Stimulated activated CD4-positive, alpha-beta T cell treated with anti-CD3 and anti-CD28 coated beads, Interleukin-15, amount 100 ng/mL, for 48 hours (primary cell): ENCODE data around the gene SND1.

Source experiments
- DNase-seq, 2 donors: peaks; one replicate each; pipeline ENCODE4 v3.0.0-alpha.2; 2020; ENCODE audit warnings: low read depth in 2 of 2

Gene SND1

DNA sequence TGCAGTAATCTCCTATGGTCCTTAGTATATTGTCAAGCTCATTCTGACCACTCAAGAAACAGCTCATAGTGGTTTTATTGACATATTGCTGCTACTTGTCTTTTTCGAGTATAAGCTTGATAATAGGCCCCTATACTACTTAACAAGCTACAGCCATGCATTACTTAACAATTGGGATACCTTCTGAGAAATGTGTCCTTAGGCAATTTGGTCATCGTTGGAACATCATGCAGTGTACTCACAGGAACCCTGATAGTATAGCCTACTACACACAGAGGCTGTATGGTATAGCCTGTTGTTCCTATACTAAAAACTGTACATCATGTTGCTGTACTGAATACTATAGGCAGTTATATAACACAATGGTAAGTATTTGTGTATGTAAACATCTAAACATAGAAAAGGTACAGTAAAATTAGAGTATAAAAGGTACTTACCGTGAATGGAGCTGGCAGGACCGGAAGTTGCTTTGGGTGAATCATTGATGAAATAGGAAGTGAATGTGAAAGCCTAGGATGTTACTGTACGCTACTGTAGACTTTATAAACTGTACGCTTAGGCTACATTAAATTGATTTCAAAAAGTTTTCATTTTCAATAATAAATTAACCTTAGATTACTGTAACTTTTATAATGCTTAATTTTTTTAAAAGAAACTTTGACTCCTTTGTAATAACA is 218.4 kb downstream of the SND1 start:
- no peak for DNase-seq

DNA sequence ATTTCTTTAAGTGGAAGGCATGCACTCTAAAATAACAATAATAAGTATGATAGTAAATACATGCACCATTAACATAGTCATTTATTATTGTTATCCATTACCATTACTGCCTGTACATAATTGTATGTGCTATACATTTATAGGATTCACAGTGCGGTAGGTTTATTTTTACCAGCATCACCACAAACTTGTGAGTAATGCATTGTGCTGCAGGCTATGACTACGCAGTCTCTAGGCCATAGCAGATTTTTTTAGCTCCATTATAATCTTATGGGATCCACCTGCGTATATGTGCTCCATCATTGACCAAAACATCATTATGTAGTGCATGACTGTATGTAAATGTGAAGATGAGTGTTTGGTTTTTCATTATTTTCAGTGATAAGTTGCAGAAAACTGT is 219.2 kb downstream of the SND1 start:
- no peak for DNase-seq

DNA sequence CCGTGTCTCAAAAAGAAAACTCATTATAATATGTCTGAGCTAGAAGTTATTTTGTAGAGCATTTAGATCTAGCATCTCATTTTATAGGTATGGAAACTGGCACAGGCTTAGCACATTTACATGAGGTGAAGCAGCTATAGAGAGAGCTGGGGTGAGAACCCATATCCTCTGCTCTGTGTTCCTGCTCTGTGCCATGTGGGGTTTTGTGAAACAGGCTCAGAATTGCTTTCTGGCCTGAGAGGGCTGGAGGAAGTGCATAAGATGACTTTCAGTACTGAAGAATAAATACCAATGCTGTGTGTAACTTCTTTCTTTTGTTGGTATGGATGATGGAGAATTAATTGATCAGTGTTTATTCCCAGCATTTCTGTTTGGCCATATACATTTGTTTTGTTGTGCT is 220.1 kb downstream of the SND1 start:
- no peak for DNase-seq

DNA sequence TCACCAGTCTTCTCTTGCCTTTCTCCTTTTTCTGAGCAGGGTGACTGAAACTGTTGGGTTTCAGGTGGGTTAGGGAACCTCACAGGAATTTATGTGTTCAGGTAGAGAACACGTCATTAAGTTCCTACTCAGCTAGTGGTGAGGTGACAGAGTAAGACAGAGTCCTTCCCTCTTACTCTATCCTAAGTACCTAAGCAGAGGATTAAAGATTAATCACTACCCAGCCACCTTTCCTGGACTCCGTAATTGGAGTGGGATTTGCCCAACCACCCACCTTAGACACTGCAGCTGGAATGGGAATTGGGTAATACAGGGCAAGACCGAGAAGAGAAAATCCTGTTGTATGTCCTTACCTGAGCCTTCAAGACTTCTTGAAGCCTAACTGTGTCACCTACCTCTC is 221.2 kb downstream of the SND1 start:
- DNase-seq = no peak

DNA sequence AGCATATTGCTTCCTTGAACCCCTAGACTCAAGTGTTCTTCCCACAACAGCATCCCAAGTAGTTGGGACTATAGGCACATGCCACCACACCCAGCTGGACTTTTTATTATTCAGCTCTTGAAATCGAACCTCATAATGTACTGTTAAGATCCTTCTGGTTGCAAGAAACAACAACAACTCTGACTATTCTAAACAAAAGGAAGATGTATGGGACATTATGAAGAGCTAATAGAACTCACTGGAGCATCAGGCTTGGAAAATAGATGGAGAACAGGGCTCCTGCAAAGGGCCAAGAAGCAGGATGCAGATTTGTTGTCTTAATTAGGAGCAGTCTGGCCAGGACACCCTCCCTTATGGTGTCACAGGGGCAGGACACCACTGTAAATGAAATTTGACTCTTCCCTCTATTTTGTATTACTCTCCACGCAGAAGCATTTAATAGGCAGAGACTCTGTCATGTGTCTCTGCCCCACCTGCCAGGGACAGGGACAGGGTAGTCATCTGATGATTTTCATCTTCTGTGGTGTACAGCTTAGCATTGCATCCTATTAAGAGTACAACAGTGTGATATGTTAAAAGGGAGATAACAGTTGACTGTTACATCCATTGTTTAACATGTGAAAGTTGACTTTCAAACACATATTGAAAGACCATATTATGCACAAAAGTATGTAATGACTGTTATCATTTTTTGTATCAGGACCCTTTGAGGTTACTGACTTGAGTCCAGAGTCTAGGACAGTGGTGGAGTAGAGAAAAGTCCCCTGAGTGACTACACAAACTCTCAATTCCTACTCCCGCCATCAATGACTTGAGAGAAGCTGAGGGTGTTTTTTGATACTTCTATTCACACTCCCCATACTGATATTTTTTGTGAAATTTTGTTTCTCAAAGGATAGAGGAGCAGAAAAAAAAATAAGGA is 222.0 kb downstream of the SND1 start:
- no peak for DNase-seq

DNA sequence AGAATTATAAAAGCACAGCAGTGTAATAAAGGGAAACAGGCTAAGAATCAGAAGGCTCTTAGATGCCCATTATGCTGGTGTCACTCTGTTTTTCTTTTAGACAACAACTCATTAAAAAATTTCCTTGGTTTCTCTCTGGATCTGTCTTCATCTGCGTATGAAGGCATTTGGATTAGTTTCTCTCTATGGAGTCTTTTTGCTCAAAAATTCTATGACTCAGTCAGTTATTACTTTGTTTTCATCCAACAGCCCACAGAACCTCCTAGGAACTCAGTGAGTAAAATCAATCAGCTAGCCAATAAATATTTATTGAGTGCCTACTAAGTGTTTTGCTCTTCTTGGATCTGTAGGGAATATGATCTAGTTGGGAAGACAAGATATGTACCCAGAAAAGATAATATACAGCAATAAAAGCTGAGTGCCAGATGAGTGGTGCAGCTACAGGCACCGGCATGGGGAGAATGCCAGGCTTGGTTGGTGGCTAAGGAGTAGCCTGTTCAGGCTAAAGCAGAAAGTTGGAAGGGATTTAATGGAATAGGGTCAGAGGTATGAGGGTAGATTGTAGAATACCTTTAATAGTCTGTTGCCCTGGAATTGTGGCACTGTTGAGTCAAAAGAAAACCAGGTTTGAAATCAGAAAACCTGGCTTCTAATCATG is 223.1 kb downstream of the SND1 start:
- no peak for DNase-seq

DNA sequence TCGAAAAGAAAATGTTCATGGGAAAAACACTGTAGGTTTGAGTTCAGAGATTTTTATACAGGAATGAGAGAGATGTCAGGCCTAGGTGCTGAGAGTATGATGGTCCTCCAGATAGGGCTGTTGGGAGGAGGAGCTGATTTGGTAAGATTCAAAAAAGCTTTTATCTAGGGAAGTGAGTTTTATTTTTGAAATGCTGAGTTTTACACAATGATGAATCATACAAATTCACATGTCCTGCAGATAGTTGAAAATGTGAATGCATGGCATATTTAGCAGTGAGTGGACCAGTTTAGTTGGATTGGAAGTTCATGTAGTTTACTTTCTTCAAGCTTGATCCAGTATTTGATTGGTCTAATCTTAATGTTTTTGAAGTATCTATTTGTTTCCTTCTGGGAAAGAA is 224.4 kb downstream of the SND1 start:
- DNase-seq = no peak

DNA sequence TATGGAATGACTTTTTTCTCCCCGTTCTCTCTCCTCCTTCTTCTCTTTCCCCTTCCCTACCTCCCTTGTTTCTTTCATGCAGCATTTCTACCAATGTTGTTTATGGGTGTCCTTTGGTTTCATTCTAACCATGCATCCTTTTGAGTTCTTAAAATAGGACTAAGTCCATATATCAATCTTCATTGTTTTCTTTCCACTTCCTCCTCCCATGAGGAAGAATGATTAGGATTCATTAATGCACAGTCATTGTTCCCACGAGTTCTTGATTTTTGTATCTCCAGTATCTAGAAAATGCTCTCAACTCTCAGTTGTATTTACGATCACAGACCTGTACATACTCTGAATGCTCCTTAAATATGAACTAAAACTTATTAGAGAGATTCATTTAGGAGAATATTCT is 226.0 kb downstream of the SND1 start:
- no peak for DNase-seq

DNA sequence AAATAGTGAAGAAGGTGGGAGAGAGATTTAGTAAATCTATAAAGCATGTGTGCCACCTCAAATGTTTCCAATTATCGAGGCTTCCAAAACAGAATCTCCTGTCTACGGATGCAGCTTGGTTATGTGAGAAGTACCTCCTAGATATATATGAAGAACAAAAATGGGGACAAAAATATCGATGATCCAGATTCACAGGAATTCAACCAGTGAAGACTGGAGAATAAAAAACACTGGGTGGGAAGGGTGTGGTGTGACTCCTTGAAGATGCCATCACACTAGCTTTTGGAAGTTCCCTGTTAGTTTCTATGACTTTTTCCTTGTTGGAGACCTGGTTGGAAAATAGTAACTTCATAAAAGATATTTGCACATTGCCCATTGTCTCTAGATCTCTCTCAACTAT is 226.8 kb downstream of the SND1 start:
- no peak for DNase-seq

DNA sequence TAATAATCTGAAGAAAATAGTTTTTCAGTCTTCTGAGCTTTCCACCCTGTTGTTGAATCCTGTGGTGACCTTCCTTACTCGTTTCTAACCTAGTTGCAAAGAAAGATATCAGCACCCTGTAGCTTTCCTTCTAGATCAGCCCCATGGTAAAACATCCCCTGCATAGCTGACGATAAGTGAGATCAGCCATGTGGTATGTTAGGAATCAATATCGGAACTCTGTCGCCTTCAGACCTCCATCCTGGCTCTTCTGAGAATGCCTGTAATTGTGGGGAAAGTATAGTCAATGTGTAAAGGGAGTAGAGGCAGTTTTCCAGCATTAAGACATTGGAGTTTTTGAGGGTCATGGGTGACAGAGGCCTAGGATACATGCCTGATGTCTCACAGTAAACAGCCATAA is 227.4 kb downstream of the SND1 start:
- no peak for DNase-seq

DNA sequence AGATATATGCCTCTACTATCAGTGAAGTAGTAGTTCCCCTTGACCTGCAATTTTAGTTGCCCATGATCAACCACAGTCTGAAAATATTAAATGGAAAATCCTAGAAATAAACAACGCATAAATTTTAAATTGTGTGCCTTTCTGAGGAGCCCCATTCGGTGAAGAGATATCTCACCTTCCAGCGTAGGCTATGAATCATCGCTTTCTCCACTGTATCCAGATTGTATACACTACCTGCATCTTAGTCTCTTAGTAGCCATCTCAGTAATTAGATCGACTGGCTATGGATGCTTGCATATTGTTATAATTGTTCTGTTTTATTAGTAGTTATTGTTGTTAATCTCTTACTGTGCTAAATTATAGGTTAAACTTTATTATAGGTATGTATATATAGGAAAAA is 227.9 kb downstream of the SND1 start:
- no peak for DNase-seq

DNA sequence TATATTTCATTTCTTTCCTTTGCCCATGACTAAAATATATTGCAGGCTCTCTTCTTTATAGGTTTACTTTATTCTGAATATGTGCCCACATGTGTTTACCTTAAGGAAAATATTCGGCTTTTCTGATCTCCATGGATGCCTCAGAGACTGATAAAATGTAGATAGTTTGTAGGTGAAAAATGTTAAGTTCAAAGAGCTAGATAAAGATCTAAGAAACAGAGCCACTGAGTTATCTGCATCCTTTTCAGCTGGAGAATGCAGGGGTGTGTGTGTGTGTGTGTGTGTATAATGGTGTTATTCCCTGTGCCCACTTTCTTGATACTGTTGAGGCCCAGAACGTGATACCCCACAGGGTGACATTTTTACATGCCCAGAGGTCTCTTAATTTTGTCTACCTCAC is 228.5 kb downstream of the SND1 start:
- DNase-seq = no peak

DNA sequence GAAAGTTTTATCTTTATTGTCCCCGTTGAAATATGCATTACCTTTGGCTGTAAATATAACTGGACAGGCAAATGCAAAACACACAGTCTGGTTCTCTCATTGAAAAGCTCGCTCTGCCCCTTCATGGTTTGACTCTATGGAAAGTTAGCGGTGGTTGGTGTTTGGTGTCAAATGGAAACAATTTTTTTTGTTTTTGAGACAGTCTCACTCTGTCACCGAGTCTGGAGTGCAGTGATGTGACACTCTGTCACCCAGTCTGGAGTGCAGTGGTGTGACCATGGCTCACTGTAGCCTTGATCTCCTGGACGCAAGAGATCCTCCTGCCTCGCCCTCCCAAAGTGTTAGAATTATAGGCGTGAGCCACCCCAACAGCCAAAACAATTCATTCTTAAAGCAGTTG is 229.6 kb downstream of the SND1 start:
- DNase-seq = no peak

DNA sequence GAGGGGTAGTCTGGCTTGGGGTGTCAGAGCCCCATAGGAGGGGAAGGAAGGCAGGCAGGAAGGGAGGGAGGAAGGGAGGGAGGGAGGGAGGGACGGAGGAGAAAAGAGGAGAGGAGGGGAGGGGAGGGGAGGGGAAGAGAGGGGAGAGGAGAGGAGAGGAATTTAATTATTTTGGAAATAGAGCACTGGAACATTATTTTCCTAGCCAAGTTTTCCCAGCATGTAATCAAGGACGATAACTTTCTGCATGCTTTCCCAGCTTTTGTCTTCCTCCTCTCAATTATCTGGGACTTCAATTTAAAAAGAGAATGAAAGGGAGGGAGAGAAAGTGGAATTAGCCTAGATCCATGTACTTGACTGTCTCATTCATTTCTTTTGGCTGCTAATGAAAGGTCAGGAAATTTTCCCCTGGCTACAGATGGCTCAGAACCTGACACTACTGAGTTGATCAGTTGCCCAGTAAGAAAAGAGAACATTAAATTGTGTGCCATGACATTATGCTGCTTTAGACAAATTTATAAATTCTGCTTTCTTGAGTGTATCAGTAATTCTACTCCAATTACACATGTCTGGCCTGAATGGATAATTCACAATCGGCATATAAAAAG is 230.4 kb downstream of the SND1 start:
- no peak for DNase-seq

DNA sequence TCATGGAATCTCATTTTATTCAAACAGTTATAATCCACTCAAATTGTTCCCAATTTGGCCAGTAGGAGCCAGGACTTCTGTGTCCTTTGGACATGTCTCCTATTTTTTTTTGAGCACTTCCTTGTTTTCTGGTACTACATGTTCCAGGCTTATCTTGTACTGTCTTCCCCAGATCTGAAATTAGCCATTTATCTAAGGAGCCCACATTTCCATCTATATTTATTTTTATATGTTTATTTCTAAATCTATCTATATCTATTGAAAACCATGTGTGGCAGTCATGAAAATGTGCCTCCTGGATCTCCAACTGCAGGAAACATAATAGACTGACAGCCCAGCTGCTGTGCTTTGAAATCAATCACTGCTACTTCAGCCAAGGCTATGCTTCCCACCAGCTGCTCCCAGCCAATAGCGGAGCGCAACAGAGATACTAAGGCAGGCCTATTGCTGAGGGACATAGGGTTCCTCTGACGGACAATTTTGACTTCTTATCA is 232.1 kb downstream of the SND1 start:
- DNase-seq = no peak

DNA sequence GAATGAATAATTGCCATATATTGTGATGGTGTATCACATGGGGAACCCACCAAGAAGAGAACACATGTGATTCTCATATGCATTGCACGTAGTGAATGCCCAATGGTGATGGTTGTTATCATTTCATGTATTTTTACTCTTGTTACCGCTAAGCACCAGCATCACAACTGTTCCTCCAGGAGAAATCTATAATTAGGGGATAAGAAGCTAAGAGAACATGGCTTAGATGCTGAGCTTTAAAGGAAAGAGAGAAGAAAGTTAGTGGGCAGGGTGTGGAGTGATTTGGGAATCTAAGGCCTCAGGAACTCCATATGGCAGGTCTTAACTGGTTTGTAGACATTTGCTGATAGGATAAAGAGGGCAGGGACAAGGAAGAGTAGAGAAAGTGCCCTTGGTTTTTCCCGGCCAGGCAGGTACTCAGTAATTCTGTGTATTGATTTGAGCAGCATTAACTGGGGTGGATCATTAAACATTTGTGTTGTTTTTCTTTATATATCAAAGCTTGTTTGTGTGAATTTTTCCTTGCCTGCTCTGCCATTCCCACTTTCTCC is 233.3 kb downstream of the SND1 start:
- no peak for DNase-seq

DNA sequence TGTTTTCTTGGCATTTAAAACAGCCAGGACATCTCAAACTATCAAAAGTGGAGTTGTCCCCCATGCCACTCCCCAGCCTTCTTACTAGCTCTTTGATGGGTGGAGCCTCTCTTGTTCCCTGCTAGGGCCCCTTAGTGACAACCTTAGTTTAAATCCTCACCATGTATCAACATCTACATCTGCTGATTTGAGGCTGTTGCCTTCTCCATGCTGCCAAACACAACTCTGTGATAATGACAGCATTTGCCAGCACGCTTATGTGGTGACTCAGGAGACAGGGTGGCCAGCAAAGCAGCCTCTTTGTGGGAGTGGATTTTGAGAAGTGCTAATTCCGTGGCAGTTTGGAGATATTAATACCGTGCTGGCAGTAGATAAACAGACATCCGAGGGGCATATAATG is 233.8 kb downstream of the SND1 start:
- DNase-seq = no peak

DNA sequence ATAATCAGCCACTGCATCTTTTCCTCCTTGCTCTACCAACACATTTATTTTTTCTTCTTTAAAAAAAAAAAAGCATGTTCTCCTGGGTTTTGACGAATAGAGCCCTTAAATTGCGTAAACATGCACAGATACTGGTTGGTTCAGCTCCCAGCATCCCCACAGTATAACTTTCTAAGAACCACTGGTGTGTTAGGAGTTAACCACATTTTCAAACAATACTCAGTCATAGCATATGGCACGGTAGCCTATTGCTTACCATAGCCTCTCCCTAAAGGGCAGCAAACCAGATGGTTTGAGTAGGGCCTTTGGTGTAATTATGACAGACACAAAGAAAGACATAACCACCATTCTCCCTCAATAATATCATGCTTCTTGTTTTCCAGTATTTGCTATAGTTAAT is 234.3 kb downstream of the SND1 start:
- DNase-seq = no peak

DNA sequence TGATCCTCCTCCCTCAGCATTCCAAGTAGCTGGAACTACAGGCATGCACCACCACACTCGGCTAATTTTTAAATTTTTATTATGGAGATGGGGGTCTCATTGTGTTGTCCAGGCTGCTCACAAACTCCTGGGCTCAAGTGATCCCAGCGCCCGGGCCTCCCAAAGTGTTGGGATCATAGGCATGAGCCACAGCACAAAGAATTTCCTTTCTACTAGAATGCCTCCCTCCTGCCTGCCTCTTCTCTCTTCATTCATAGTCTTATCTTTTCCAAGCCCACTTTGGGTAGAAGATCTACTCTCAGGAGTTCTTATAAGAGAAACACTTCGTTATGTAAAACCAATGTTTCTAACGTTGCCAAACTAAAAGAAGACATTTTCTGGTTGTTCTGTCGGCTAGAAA is 235.1 kb downstream of the SND1 start:
- no peak for DNase-seq

DNA sequence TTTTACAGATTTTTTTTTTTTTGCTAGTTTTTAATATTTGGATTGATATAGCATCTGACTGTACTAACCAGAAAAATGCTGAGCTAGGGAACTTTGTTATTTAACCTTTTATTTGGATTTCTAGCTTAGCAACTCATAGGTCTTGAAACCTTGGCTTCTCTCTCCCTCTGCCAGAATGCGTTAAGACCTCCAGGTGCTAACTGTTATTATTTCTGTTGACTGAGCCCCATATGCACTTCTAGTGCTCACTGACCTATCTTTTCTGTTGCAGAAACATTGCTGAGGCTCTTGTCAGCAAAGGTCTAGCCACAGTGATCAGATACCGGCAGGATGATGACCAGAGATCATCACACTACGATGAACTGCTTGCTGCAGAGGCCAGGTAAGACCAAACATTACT is 235.6 kb downstream of the SND1 start:
- DNase-seq = no peak

DNA sequence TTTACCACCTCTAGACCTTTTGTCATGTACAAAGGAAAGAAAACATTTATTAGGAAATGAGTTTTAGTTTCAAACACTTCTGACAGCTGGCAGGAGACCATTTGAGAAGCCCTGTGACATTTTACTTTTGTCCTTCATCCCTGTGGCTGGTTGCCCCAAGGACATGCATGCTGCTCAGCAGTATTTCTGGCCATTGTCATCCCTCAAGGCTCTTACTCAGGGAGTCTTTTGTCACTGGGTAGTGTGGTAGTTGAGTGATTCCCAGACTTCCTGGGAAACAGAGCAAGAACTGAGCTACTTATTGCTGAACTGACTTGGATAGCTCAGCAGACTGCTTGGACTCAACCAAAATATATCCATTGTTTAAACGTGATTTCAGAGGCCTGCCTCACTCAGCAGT is 236.4 kb downstream of the SND1 start:
- DNase-seq = no peak

DNA sequence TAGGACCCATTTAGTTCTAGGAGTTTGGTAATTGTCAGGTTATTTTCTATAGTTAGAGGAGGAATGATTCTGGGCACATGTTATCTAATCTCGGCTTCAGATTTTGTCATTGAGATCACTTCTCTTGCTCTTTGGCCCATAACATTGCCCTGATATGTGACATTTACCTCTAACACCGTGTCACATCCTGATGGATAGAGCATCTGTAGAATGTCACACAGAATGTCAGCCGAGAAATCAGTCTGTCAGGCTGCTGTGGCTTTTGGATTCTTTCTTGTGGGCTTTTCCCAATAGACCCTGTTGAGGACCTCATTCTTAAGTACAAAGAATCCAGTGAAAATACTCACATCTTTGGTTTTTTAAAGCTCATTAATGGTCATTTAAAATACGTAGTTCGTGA is 236.8 kb downstream of the SND1 start:
- no peak for DNase-seq
